Neural cell (in vitro differentiated cells): ENCODE data around the gene HDLBP. TPM values are rescaled to one million over a fixed set of nuclear protein-coding genes. Genes with fewer than 3 reads are reported as not detected.

Experiments
- H2AFZ ChIP-seq: fragments of 200-600, 300-800 bp; sonication (generic), shearing (Covaris generic); 2 replicates; pipeline ENCODE4 v1.6.0; 2014; ENCODE audit warnings: low read depth, mild to moderate bottlenecking, antibody characterized with exemption, low read length, moderate library complexity
- H3F3A ChIP-seq: fragments of 200-600 bp; shearing (Covaris generic); 2 replicates; pipeline ENCODE4 v1.6.1; 2016; ENCODE audit warnings: mild to moderate bottlenecking, moderate library complexity, mixed read lengths, antibody characterized with exemption, low read length; ENCODE audit not compliant: insufficient read depth, poor library complexity, severe bottlenecking
- H3K27ac ChIP-seq: fragments of 200-600, 300-800 bp; sonication (generic), shearing (Covaris generic); 2 replicates; pipeline ENCODE4 v1.5.1; 2014; ENCODE audit warnings: mild to moderate bottlenecking, low read length, moderate library complexity
- H3K27me3 ChIP-seq: fragments of 300-800, 200-600 bp; sonication (generic), shearing (Covaris generic); 2 replicates; pipeline ENCODE4 v1.6.0; 2014; ENCODE audit warnings: mild to moderate bottlenecking, low read depth, low read length, moderate library complexity; ENCODE audit not compliant: insufficient read depth
- H3K36me3 ChIP-seq: fragments of 300-800, 200-600 bp; sonication (generic), shearing (Covaris generic); 2 replicates; pipeline ENCODE4 v1.5.1; 2014; ENCODE audit warnings: mild to moderate bottlenecking, antibody characterized with exemption, low read length, moderate library complexity; ENCODE audit not compliant: insufficient read depth
- H3K4me2 ChIP-seq: fragments of 300-800, 200-600 bp; sonication (generic), shearing (Covaris generic); 2 replicates; pipeline ENCODE4 v1.6.0; 2014; ENCODE audit warnings: mild to moderate bottlenecking, low read length
- H3K4me3 ChIP-seq: fragments of 300-800, 200-600 bp; sonication (generic), shearing (Covaris generic); 2 replicates; pipeline ENCODE4 v1.5.1; 2014; ENCODE audit warnings: mild to moderate bottlenecking, low read length, moderate library complexity
- H3K79me2 ChIP-seq: fragments of 200-600 bp; shearing (Covaris generic); replicated peaks from 2 replicates; pipeline ENCODE4 v1.6.0; 2014; ENCODE audit warnings: mild to moderate bottlenecking, low read length, moderate library complexity; ENCODE audit not compliant: insufficient read depth
- H3K9ac ChIP-seq: fragments of 300-800, 200-600 bp; sonication (generic), shearing (Covaris generic); 2 replicates; pipeline ENCODE4 v1.6.1; 2016; ENCODE audit warnings: mild to moderate bottlenecking, low read length, mixed read lengths
- H3K9me2 ChIP-seq: fragments of 200-600 bp; shearing (Covaris generic); 2 replicates; pipeline ENCODE4 v1.6.1; 2016; ENCODE audit warnings: mild to moderate bottlenecking, low read length, mixed read lengths; ENCODE audit not compliant: insufficient read depth
- H3K9me3 ChIP-seq: fragments of 200-600, 300-800 bp; sonication (generic), shearing (Covaris generic); 2 replicates; pipeline ENCODE4 v1.6.1; 2016; ENCODE audit warnings: mild to moderate bottlenecking, mixed run types, low read length, moderate library complexity, mixed read lengths
- H4K20me1 ChIP-seq: fragments of 200-600 bp; shearing (Covaris generic); 2 replicates; pipeline ENCODE4 v1.6.1; 2016; ENCODE audit warnings: mild to moderate bottlenecking, mixed run types; ENCODE audit not compliant: insufficient read depth
- CTCF ChIP-seq: fragments of 450-650 bp; IDR thresholded peaks from 2 replicates; pipeline ENCODE4 v1.5.1; 2014; ENCODE audit warnings: antibody characterized with exemption, mild to moderate bottlenecking, moderate library complexity; ENCODE audit not compliant: poor library complexity, severe bottlenecking
- EZH2 ChIP-seq: fragments of 200-600, 300-800 bp; shearing (Covaris generic), sonication (generic); IDR thresholded peaks from 2 replicates; pipeline ENCODE4 v1.6.1; 2014; ENCODE audit warnings: antibody characterized with exemption, low read length, borderline replicate concordance, mild to moderate bottlenecking; ENCODE audit not compliant: insufficient read depth, poor library complexity, severe bottlenecking
- POLR2AphosphoS5 ChIP-seq: IDR thresholded peaks from 2 replicates; pipeline ENCODE4 v1.6.1; 2012
- RAD21 ChIP-seq: fragments of 450-650 bp; conservative IDR thresholded peaks from 2 replicates; pipeline ENCODE4 v1.6.1; 2014; ENCODE audit warnings: antibody characterized with exemption, mild to moderate bottlenecking, moderate library complexity
- REST ChIP-seq: IDR thresholded peaks from 2 replicates; pipeline ENCODE4 v1.6.1; 2012; ENCODE audit warnings: borderline replicate concordance
- SMC3 ChIP-seq: fragments of 450-650 bp; conservative IDR thresholded peaks from 2 replicates; pipeline ENCODE4 v1.6.1; 2014; ENCODE audit warnings: antibody characterized with exemption, mild to moderate bottlenecking, moderate library complexity; ENCODE audit not compliant: poor library complexity
- TAF1 ChIP-seq: IDR thresholded peaks from 2 replicates; pipeline ENCODE4 v1.6.1; 2012; ENCODE audit warnings: low read depth
- polyA plus RNA-seq: library from polyadenylated mRNA; depleted of rRNA; stranded (reverse); fragments of >200 nt; gene quantifications from 2 replicates; pipeline ENCODE4 v1.2.3, GENCODE V29; 2014

The HDLBP gene
- polyA plus RNA-seq, 1 donor from 2014 or later = 61.9 TPM

GRCh38 chr2:241270531-241270930 is 44.9 kb downstream of the HDLBP start:
- H3K9ac ChIP-seq = no peak overlapping the region
- no peak overlapping the region for H3K4me3 ChIP-seq

GRCh38 chr2:241269707-241270520 is 45.6 kb downstream of the HDLBP start:
- H3K27me3 ChIP-seq = no peaks in the 10 kb centered on the region
- no peak overlapping the region for H3K27ac ChIP-seq
- H4K20me1 ChIP-seq = no peaks in the 10 kb centered on the region
- H3K36me3 ChIP-seq = no peaks in the 10 kb centered on the region
- H2AFZ ChIP-seq = no peak overlapping the region
- no peaks in the 10 kb centered on the region for H3K9me3 ChIP-seq
- TF ChIP-seq RAD21 (no peak), POLR2AphosphoS5 (no peak), REST (no peak)
- peaks cover 9% of the 10 kb centered on the region for H3K79me2 ChIP-seq
- no peak overlapping the region for H3K9ac ChIP-seq
- no peak overlapping the region for H3K4me3 ChIP-seq
- H3K9me2 ChIP-seq = no peaks in the 10 kb centered on the region
- no peaks in the 10 kb centered on the region for H3F3A ChIP-seq
- no peak overlapping the region for H3K4me2 ChIP-seq

More at GRCh38 chr2:241270531-241270930, 44.9 kb downstream of the HDLBP start:
- peaks cover 9% of the 10 kb centered on the region for H3K79me2 ChIP-seq
- H3K36me3 ChIP-seq = no peaks in the 10 kb centered on the region
- H3F3A ChIP-seq = no peaks in the 10 kb centered on the region
- no peaks in the 10 kb centered on the region for H3K27me3 ChIP-seq
- H2AFZ ChIP-seq = no peak overlapping the region
- no peaks in the 10 kb centered on the region for H4K20me1 ChIP-seq
- no peak overlapping the region for H3K4me2 ChIP-seq
- no peak overlapping the region for H3K27ac ChIP-seq
- no peaks in the 10 kb centered on the region for H3K9me2 ChIP-seq
- TF ChIP-seq POLR2AphosphoS5 (no peak), CTCF (no peak), RAD21 (no peak), SMC3 (no peak), TAF1 (no peak), REST (no peak), EZH2 (no peak)
- no peaks in the 10 kb centered on the region for H3K9me3 ChIP-seq
